IPS-20b (cell line): ENCODE measurements around the gene ATF5.

ENCODE experiments used
- H3K27ac ChIP-seq: one replicate; pipeline ENCODE4 v1.5.1; 2013; ENCODE audit warnings: low read length
- H3K27me3 ChIP-seq: 2 replicates; pipeline ENCODE4 v1.6.1; 2013; ENCODE audit warnings: mild to moderate bottlenecking, low read length, inconsistent platforms; ENCODE audit not compliant: insufficient read depth
- H3K36me3 ChIP-seq: 2 replicates; pipeline ENCODE4 v1.6.1; 2013; ENCODE audit warnings: low read depth, mild to moderate bottlenecking, inconsistent platforms, low read length, moderate library complexity; ENCODE audit not compliant: insufficient read depth
- H3K4me1 ChIP-seq: 2 replicates; pipeline ENCODE4 v1.6.1; 2013; ENCODE audit warnings: mild to moderate bottlenecking, control low read depth, inconsistent platforms, low read length, moderate library complexity; ENCODE audit not compliant: insufficient read depth
- H3K4me3 ChIP-seq: 2 replicates; pipeline ENCODE4 v1.5.1; 2013; ENCODE audit warnings: mild to moderate bottlenecking, low read length, inconsistent platforms
- H3K9ac ChIP-seq: 2 replicates; pipeline ENCODE4 v1.6.1; 2013; ENCODE audit warnings: low read depth, mild to moderate bottlenecking, inconsistent platforms, low read length, moderate library complexity
- H3K9me3 ChIP-seq: 2 replicates; pipeline ENCODE4 v1.6.1; 2013; ENCODE audit warnings: mild to moderate bottlenecking, low read depth, low read length, inconsistent platforms; ENCODE audit not compliant: insufficient read depth

ATF5 gene

DNA sequence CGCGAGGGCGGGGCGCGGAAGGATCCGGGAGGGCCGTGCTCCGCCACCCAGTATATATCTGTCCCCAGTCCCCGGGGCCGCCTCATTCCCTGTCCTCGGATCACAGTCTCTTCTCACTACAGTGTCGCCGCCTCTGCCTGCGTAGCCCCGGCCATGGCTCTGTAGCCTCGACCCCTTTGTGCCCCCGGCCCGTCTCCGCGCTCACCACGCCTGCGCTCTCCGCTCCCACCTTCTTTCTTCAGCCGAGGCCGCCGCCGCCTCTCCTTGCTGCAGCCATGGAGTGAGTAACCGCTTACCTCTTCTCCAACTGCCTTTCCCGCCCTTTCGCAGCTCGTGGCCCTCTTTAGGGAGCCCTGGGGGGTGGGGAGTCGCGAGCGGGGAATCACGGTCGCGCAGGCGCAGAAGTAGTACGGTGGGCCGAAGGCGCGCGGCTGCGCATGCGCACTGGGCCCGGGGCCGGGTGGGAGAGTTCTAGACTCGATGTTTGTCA, at the start of gene ATF5, which contains the start of gene NUP62:
Gene ATF5, plus strand, starts transcription at position 85 of the 490 bp plus-strand sequence. CDS start 1,646 bp downstream, outside the sequence.
Gene NUP62, minus strand, starts transcription at position 384 of the 490 bp plus-strand sequence. CDS start 19,697 bp downstream, outside the sequence.
- Histone ChIP-seq H3K27me3 (no peaks in the 10 kb centered on the region), H3K27ac (peak within 1 kb of the TSS; percentile 86), H3K9ac (peak within 1 kb of the TSS; percentile 99), H3K9me3 (no peaks in the 10 kb centered on the region), H3K36me3 (peaks cover 36% of the 10 kb centered on the region), H3K4me3 (peak within 1 kb of the TSS; percentile 96), H3K4me1 (peaks cover 6% of the 10 kb centered on the region; the same call in 1 of the 2 replicates)

DNA sequence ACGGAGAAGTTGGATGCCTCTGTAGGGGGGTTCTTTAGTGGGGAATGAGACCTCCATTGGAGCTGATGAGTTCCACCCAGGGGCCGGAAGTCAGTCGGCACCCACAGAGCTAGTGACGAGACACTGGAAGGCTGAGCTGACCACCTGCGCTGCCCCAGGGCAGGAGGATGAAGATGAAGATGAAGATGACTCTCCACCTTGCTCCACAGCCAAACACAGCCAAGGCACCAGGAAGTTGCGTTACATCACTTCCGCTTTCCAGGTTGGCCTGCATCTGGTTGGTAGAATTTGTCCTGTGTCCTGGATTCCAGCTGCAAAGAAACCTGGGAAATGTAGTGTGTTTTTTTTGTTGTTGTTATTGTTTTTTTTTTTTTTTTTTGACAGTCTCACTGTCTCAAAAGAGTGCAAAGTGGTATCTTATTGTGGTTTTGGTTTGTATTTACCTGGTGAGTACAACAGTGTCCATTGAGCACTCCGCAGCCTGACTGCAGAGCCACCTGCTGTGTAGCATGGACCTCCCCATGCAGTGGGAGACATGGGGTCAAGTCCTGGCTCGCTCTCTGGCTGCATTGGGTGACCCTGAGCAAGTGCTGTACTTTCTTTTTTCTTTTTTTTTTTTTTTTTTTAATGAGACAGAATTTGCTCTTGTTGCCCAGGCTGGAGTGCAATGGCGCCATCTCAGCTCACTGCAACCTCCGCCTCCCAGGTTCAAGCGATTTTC, 49.6 kb upstream of the ATF5 start:
- H3K27ac ChIP-seq: no peak overlapping the region
- peak overlapping the region; percentile 89; the same call in 1 of the 2 replicates for H3K4me3 ChIP-seq
- peaks cover 57% of the 10 kb centered on the region for H3K36me3 ChIP-seq
- H3K4me1 ChIP-seq: peaks cover 6% of the 10 kb centered on the region; the same call in 1 of the 2 replicates
- H3K9ac ChIP-seq: peak overlapping the region; percentile 98; the same call in 1 of the 2 replicates
- H3K9me3 ChIP-seq: no peaks in the 10 kb centered on the region
- no peaks in the 10 kb centered on the region for H3K27me3 ChIP-seq

- Histone ChIP-seq H3K9ac (no peak overlapping the region), H3K27ac (no peak overlapping the region), H3K9me3 (no peaks in the 10 kb centered on the region), H3K27me3 (no peaks in the 10 kb centered on the region), H3K4me1 (peaks cover 6% of the 10 kb centered on the region; the same call in 1 of the 2 replicates), H3K36me3 (peaks cover 65% of the 10 kb centered on the region), H3K4me3 (no peak overlapping the region)
These were observed 48.7 kb upstream of the ATF5 start for GRCh38 chr19:49880162-49880869.

DNA sequence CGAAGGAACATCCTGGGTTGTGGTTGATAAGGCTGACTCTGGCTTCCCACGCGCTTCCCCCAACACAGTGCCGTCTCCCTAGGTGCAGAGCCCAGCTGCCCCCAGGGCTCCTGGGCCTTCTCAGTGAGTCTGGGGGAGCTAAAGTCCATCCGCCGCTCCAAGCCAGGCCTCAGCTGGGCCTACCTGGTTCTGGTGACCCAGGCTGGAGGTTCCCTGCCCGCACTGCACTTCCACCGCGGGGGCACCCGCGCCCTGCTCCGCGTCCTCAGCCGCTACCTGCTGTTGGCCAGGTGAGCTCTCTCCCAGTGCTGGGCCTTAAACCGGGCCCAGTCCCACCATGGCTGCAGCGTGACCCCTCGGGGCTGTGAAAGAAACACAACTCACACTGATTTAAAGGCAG, 47.8 kb upstream of the ATF5 start:
- no peak overlapping the region for H3K9ac ChIP-seq

DNA sequence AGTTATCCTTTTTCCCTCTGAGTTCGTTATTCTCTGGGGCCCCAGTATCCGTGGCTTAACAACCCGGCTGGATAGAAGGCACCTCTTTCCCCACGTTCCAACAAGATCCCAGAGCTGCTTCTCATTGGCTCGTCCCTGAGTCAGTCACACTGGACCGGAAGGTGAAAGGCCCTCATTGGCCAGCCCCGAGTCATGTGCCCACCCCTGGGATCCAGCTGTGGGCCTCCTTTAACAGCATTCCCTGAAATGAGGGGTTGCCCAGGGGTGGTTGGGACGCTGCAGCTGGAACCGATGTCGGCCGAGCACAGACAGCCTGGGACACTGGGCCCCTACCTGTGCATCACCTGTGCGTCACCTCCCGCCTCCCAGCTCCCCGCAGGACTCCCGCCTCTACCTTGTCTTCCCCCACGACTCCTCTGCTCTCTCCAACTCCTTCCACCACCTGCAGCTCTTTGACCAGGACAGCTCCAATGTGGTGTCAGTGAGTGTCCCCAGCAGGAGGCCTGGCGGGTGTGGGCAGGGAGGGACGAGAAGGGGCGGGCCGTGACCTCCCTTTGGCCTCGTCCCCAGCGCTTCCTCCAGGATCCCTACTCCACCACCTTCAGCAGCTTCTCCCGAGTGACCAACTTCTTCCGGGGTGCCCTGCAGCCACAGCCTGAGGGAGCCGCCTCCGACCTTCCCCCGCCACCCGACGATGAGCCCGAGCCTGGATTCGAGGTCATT, 47.2 kb upstream of the ATF5 start:
- H3K4me1 ChIP-seq: peaks cover 6% of the 10 kb centered on the region; the same call in 1 of the 2 replicates
- no peak overlapping the region for H3K4me3 ChIP-seq
- H3K9me3 ChIP-seq: no peaks in the 10 kb centered on the region
- no peaks in the 10 kb centered on the region for H3K27me3 ChIP-seq
- no peak overlapping the region for H3K27ac ChIP-seq
- H3K9ac ChIP-seq: no peak overlapping the region
- H3K36me3 ChIP-seq: peaks cover 70% of the 10 kb centered on the region

More for the DNA sequence above, 47.8 kb upstream of the ATF5 start:
- Histone ChIP-seq H3K27me3 (no peaks in the 10 kb centered on the region), H3K9me3 (no peaks in the 10 kb centered on the region), H3K27ac (no peak overlapping the region), H3K4me3 (no peak overlapping the region), H3K36me3 (peaks cover 70% of the 10 kb centered on the region), H3K4me1 (peaks cover 6% of the 10 kb centered on the region; the same call in 1 of the 2 replicates)

DNA sequence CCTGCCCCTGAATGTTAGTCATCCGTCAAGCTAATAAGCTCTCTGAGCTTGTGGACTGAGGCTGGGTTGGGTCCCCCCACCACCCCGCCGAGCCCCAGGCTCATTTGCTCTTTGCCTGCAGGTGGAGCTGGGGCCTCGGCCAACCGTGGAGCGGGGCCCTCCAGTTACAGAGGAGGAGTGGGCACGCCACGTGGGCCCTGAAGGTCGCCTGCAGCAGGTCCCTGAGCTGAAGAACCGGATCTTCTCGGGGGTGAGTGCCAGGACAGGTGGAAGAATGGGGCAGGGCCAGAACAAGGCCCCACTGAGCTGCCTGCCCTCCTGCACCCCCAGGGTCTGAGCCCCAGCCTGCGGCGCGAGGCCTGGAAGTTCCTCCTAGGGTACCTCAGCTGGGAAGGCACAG, 46.4 kb upstream of the ATF5 start:
- H3K4me1 ChIP-seq: peaks cover 6% of the 10 kb centered on the region; the same call in 1 of the 2 replicates

DNA sequence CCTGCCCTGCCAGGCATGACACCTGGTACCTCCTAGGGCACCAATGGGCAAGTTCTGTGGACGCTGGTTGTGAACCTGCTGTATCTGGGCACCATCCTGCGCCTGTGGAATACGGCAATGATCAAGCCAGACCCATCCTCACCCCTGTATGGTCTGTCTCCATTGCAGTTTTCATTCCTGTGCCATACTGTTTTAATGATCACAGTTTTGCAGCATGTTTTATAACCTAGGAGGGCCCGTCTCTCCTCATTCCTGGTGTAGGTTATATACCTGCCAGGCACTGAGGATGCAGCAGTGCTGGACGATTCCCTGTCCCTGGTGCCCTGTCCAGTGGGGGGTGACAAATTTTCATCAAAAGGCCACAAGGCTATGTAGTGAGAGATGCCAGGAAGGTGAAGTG, 45.9 kb upstream of the ATF5 start:
- H3K4me1 ChIP-seq: peaks cover 6% of the 10 kb centered on the region; the same call in 1 of the 2 replicates
- no peak overlapping the region for H3K9ac ChIP-seq
- no peak overlapping the region for H3K27ac ChIP-seq
- no peaks in the 10 kb centered on the region for H3K9me3 ChIP-seq
- H3K27me3 ChIP-seq: no peaks in the 10 kb centered on the region
- H3K36me3 ChIP-seq: peaks cover 74% of the 10 kb centered on the region
- no peak overlapping the region for H3K4me3 ChIP-seq

More for the DNA sequence above, 46.4 kb upstream of the ATF5 start:
- Histone ChIP-seq H3K9me3 (no peaks in the 10 kb centered on the region), H3K27ac (no peak overlapping the region), H3K36me3 (peaks cover 74% of the 10 kb centered on the region), H3K4me3 (no peak overlapping the region), H3K9ac (no peak overlapping the region), H3K27me3 (no peaks in the 10 kb centered on the region)

GRCh38 chr19:49884109-49884508, 44.9 kb upstream of the ATF5 start:
- Histone ChIP-seq H3K4me1 (no peaks in the 10 kb centered on the region), H3K9ac (no peak overlapping the region), H3K36me3 (peaks cover 67% of the 10 kb centered on the region), H3K9me3 (no peaks in the 10 kb centered on the region), H3K27ac (no peak overlapping the region), H3K4me3 (no peak overlapping the region), H3K27me3 (peaks cover 5% of the 10 kb centered on the region)

- H3K36me3 ChIP-seq: peaks cover 62% of the 10 kb centered on the region
These were observed 44.2 kb upstream of the ATF5 start for GRCh38 chr19:49884760-49885159.

DNA sequence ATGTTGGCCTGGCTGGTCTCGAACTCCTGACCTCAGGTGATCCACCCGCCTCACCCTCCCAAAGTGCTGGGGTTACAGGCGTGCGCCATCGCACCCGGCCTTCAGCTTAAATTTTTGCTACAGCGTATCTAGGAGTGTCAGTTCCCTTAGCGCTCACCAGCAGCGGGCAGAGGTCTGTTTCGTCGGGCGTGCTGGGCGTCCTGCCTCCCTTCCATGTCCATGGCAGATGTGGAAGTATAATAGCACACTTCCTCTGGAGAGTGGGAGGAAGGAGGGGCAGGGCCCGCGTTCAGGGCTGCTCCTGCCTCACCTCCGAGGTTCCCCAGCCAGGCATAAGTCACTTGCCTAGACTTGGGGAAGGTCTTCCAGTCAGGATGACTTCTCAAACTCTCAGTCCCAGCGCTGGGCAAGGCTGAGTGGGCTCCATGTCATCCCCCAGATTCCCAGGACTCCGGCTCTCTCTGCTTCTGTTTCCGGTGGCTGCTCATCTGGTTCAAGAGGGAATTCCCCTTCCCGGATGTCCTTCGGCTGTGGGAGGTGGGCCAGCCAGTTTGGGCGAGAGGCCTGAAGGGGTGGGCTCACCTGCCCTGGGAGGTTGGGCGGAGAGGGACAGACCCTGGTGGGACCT, 41.9 kb upstream of the ATF5 start:
- Histone ChIP-seq H3K4me3 (no peak overlapping the region), H3K27ac (no peak overlapping the region), H3K9me3 (no peaks in the 10 kb centered on the region; the same call in 1 of the 2 replicates), H3K4me1 (no peaks in the 10 kb centered on the region), H3K27me3 (peaks cover 23% of the 10 kb centered on the region), H3K9ac (no peak overlapping the region), H3K36me3 (peaks cover 39% of the 10 kb centered on the region)

More at GRCh38 chr19:49884760-49885159, 44.2 kb upstream of the ATF5 start:
- Histone ChIP-seq H3K4me1 (no peaks in the 10 kb centered on the region), H3K9me3 (no peaks in the 10 kb centered on the region; the same call in 1 of the 2 replicates), H3K27ac (no peak overlapping the region), H3K9ac (no peak overlapping the region), H3K27me3 (peaks cover 12% of the 10 kb centered on the region), H3K4me3 (no peak overlapping the region)
